Panc1 (cell line): Measurements from ENCODE around the gene PTP4A2.

ENCODE experiments used
- CTCF ChIP-seq: fragments of 450-650 bp; IDR thresholded peaks from 2 replicates; pipeline ENCODE4 v1.5.1; 2017; ENCODE audit warnings: mild to moderate bottlenecking
- POLR2AphosphoS5 ChIP-seq: IDR thresholded peaks from 2 replicates; pipeline ENCODE4 v1.6.1; 2012; ENCODE audit warnings: mild to moderate bottlenecking, low read depth, low read length, moderate library complexity
- SIN3A ChIP-seq: IDR thresholded peaks from 2 replicates; pipeline ENCODE4 v1.6.1; 2012; ENCODE audit warnings: low read depth, mild to moderate bottlenecking, low read length, moderate library complexity, borderline replicate concordance; ENCODE audit not compliant: insufficient read depth
- TCF7L2 ChIP-seq: IDR thresholded peaks from 2 replicates; pipeline ENCODE4 v1.6.1; 2011; ENCODE audit warnings: mild to moderate bottlenecking, low read depth, low read length, inconsistent platforms

- TF ChIP-seq CTCF (no peak), TCF7L2 (peak; percentile 43; the same call in 1 of the 2 replicates), POLR2AphosphoS5 (peak; percentile 88), SIN3A (0 out of 2 replicates have a peak, but pooled peaks have one; percentile 72)
These were observed 6.3 kb upstream of the PTP4A2 start for GRCh38 chr1:31944205-31945089.
